ENCODE results near the gene TBC1D5.

- TF ChIP-seq POLR2A (IDR thresholded peaks at IDR 0.05) (no peak), CTCF (IDR thresholded peaks at IDR 0.05) (no peak), POLR2AphosphoS5 (IDR thresholded peaks at IDR 0.05) (no peak)
Measured at GRCh38 chr3:17373304-17373703, 369.1 kb downstream of the TBC1D5 start.

All from breast epithelium (tissue), 3 donors.